ENCODE results near the gene SMARCAL1. TPM values are rescaled to one million over a fixed set of nuclear protein-coding genes. Genes with fewer than 3 reads are reported as not detected.

SMARCAL1 gene
- total and polyA plus RNA-seq, 2 experiments from 2014 or later = 18.8 to 19.9 TPM

DNA sequence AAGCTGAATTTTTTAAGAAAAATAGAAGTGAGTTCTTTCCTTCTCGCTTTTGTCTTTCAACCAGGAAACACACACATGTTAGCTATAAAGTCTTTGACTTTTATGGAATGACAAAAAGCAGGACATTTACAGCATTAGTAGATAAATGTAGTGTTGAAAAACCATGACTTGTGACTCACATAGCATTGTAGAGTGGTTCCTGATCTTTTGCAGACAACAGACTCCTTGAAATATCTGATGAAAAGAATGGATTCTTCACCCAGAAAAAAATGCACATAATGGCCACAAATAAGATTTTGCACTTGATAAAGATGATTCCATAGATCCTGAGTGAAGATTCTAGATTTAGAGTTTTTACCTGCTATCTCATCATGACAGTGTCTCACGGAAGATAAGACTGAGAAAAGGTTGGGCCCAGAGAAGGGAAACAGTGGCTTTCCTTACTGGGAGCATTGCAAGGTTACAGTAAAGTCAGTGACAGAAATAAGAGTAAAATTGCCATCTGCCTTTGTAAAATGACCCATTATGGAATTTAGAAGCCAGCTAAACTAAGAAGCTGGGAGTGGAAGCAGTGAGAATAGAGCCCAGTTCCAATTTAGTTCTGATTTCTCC lies 14.0 kb downstream of the SMARCAL1 start:
- Histone ChIP-seq H3K9me3 (ENCODE audit: low read depth) (no peaks in the 10 kb centered on the region), H2AFZ (no peak overlapping the region), H3K4me3 (no peak overlapping the region), H3K36me3 (replicated peaks; ENCODE audit: insufficient read depth, low read depth) (no peaks in the 10 kb centered on the region), H3K27ac (no peak overlapping the region), H3K4me1 (ENCODE audit: insufficient read depth) (no peaks in the 10 kb centered on the region), H3K4me2 (no peak overlapping the region), H4K20me1 (ENCODE audit: insufficient read depth, poor library complexity, severe bottlenecking) (no peaks in the 10 kb centered on the region), H3K9me2 (replicated peaks; ENCODE audit: insufficient read depth) (no peaks in the 10 kb centered on the region), H3K27me3 (no peaks in the 10 kb centered on the region), H3K79me2 (no peaks in the 10 kb centered on the region)
- 71% methylated on average over 2 of the region's 2 CpGs for WGBS (ENCODE audit: low lambda C conversion rate, missing lambda C conversion rate)
- TF ChIP-seq, protein P1, sequence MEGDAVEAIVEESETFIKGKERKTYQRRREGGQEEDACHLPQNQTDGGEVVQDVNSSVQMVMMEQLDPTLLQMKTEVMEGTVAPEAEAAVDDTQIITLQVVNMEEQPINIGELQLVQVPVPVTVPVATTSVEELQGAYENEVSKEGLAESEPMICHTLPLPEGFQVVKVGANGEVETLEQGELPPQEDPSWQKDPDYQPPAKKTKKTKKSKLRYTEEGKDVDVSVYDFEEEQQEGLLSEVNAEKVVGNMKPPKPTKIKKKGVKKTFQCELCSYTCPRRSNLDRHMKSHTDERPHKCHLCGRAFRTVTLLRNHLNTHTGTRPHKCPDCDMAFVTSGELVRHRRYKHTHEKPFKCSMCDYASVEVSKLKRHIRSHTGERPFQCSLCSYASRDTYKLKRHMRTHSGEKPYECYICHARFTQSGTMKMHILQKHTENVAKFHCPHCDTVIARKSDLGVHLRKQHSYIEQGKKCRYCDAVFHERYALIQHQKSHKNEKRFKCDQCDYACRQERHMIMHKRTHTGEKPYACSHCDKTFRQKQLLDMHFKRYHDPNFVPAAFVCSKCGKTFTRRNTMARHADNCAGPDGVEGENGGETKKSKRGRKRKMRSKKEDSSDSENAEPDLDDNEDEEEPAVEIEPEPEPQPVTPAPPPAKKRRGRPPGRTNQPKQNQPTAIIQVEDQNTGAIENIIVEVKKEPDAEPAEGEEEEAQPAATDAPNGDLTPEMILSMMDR (IDR thresholded peaks at IDR 0.05; ENCODE audit: poor library complexity) = no peak
- TF ChIP-seq EZH2 (IDR thresholded peaks at IDR 0.05; ENCODE audit: borderline replicate concordance) (no peak), EZH2phosphoT487 (IDR thresholded peaks at IDR 0.05; ENCODE audit: low read depth, severe bottlenecking, unreplicated experiment) (no peak)
- DNase-seq (ENCODE audit: low spot score) = no peak

DNA sequence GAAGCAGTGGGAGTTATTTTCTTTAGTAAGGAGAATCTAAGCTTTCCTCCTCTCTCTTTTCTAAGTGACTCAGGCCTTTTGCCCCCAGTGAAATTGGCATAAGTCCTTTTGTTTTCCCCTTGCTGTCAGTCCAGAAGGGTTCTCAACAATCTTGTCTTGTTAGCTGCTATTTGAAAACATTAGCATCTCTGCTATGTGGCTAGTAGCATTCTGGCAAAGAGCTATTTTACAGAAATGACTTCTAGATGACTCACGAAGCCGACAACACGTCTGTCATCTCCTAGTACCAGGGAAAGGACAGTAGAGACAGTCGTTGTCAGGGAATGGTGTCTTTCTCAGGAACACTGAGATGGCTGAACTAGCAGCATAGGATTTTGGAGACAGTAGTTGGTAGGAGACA lies 14.7 kb downstream of the SMARCAL1 start:
- Histone ChIP-seq H4K20me1 (ENCODE audit: insufficient read depth, poor library complexity, severe bottlenecking) (no peaks in the 10 kb centered on the region), H3K27me3 (no peaks in the 10 kb centered on the region), H3K4me2 (no peak overlapping the region), H3K27ac (no peak overlapping the region), H3K4me3 (no peak overlapping the region), H2AFZ (no peak overlapping the region), H3K9me3 (ENCODE audit: low read depth) (no peaks in the 10 kb centered on the region), H3K36me3 (replicated peaks; ENCODE audit: insufficient read depth, low read depth) (no peaks in the 10 kb centered on the region), H3K79me2 (no peaks in the 10 kb centered on the region), H3K4me1 (ENCODE audit: insufficient read depth) (no peaks in the 10 kb centered on the region), H3K9me2 (replicated peaks; ENCODE audit: insufficient read depth) (no peaks in the 10 kb centered on the region)
- 59% methylated on average over 4 of the region's 4 CpGs for WGBS (ENCODE audit: low lambda C conversion rate, missing lambda C conversion rate)
- TF ChIP-seq, protein P1 (IDR thresholded peaks at IDR 0.05; ENCODE audit: poor library complexity) = no peak
- TF ChIP-seq EZH2 (IDR thresholded peaks at IDR 0.05; ENCODE audit: borderline replicate concordance) (no peak), EZH2phosphoT487 (IDR thresholded peaks at IDR 0.05; ENCODE audit: low read depth, severe bottlenecking, unreplicated experiment) (no peak)
- DNase-seq (ENCODE audit: low spot score) = no peak

DNA sequence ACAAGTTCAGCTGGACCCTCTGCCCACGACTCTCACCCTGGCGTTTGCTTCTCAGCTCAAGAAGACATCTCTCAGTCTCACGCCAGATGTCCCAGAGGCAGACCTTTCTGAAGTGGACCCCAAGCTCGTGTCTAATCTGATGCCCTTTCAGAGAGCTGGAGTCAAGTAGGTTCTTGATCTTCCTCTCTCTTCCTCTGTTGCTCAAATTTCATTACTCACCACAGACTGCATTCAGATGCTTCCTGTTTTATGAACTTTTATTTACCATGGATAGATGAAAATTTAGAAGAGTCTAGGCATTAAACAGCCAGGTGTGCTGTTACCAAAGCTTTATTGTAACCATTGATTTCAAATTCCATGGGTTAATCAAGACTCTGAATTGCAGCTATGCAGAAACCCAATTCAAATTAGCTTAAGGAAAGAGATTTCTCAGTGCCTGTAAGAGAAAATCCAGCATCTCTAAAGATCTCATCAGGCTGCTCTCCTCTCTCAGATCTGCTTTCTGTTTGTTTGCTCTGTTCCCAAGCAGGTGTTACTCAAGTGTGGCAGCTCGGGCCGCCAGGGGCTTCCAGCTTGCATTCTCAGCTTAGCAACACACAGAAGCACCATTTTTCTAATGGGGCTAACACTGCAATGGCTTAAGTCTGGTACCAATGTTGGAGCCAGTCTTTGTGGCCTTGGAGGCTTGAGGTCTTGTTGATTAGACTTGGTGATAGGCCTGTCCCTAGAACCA lies 16.5 kb downstream of the SMARCAL1 start:
- WGBS (ENCODE audit: low lambda C conversion rate, missing lambda C conversion rate) = 88% methylated on average over 6 of the region's 6 CpGs
- no peak for DNase-seq (ENCODE audit: low spot score)
- no peak overlapping the region for H3K4me2 ChIP-seq
- no peaks in the 10 kb centered on the region for H3K27me3 ChIP-seq
- no peaks in the 10 kb centered on the region for H3K9me3 ChIP-seq (ENCODE audit: low read depth)
- no peaks in the 10 kb centered on the region for H3K4me1 ChIP-seq (ENCODE audit: insufficient read depth)
- no peak overlapping the region for H2AFZ ChIP-seq
- no peaks in the 10 kb centered on the region for H3K79me2 ChIP-seq
- H3K36me3 ChIP-seq (replicated peaks; ENCODE audit: insufficient read depth, low read depth) = no peaks in the 10 kb centered on the region
- no peak for TF ChIP-seq EZH2phosphoT487 (IDR thresholded peaks at IDR 0.05; ENCODE audit: low read depth, severe bottlenecking, unreplicated experiment)
- TF ChIP-seq, protein P1 (IDR thresholded peaks at IDR 0.05; ENCODE audit: poor library complexity) = no peak
- no peak for TF ChIP-seq EZH2 (IDR thresholded peaks at IDR 0.05; ENCODE audit: borderline replicate concordance)
- H3K27ac ChIP-seq = no peak overlapping the region
- no peaks in the 10 kb centered on the region for H3K9me2 ChIP-seq (replicated peaks; ENCODE audit: insufficient read depth)
- H4K20me1 ChIP-seq (ENCODE audit: insufficient read depth, poor library complexity, severe bottlenecking) = no peaks in the 10 kb centered on the region
- no peak overlapping the region for H3K4me3 ChIP-seq

Measured in hepatocyte (in vitro differentiated cells).